ENCODE results near the gene SASH1.
"Not testable (repeated sequence)": the region's sequence is repeated elsewhere in the genome, so short reads cannot be mapped to it uniquely, and the experiment has no call there.

The SASH1 gene

DNA sequence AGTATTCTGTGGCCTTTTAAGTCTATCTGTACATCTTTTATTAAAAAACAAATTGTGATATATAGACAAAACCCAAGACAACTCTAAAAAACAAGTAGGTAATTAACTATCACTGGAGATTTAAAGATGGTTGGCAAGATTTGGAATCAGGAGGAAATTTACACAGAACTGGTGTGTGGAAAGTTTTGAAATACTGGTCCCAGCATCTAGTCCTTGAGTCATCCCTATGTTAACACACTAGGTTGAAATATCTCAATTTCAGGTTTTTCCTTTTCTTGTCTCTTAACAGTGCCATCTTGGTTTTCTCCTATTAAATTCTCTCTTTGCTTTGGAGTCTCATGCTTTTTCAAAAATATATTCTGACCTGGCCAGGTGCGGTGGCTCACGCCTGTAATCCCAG is 27.5 kb downstream of the SASH1 start:
- DNase-seq (ENCODE audit: low spot score) = no peak

DNA sequence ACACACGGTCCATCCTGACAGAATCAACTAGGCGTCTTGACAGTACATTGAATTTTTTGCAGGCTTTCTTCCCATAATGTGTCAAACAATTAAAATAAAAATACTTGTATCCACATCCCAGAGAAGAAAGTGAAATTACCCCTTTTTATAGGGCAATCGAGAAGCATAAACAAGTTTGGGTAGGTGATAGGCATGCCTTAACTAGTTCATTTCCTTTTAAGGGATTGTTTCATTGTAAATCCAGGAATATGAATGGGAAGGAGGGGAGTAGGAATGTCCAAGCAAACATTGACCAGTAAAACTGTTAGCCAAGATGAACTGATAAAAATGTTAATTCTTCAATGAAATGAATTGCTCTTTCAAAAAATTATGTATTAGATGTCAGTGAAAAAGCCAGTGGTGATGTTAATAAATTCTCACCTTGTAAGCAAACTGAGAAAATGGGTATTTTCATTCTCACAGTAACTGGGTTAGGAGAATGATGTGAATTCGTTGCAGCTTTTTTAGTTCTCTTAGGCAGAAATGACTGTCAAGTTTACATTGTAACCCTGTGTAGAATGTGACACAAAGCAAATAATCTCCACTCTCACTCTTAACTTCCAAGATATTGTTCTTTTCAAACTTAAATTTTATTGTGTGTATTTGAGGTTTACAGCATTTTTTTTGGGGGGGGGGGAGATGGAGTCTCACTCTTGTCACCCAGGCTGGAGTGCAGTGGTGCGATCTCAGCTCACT is 31.6 kb downstream of the SASH1 start:
- no peak for DNase-seq (ENCODE audit: low spot score)

DNA sequence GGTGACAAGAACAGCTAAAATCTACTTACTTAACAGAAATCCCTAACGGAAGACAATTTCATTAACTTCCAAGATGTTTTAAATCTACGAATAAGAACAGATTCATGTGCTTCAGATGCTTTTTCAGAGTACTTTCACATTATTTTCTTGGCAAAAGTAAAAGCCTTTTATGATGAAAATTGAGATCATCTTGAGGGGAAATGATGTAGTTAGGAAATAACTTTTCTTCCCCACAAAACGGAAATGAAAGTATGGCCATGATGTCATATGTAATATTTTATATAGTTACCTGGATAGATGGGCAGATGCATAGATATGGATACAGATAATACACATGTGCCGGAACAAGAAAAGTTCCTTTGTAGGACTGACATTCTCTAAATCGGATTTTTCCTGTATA is 32.8 kb downstream of the SASH1 start:
- no peak for DNase-seq (ENCODE audit: low spot score)

DNA sequence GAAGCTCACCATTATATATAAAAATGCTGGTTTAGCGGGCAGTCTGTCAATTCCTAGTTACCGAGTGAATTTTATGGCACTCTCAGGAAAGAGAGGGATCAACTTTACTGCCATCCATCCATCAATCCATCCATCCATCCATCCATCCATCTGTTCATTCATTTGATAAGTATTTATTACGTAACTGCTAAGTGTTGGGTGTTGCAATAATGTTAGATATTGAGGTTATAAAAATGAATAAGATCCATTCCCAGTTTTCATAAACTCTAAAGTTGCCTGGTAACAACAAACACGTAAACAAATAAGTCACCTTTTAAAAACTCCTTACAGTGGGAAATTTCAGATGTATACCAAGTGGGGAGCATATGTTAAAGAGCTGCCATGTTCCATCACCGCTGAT is 36.8 kb downstream of the SASH1 start:
- DNase-seq (ENCODE audit: low spot score) = no peak

DNA sequence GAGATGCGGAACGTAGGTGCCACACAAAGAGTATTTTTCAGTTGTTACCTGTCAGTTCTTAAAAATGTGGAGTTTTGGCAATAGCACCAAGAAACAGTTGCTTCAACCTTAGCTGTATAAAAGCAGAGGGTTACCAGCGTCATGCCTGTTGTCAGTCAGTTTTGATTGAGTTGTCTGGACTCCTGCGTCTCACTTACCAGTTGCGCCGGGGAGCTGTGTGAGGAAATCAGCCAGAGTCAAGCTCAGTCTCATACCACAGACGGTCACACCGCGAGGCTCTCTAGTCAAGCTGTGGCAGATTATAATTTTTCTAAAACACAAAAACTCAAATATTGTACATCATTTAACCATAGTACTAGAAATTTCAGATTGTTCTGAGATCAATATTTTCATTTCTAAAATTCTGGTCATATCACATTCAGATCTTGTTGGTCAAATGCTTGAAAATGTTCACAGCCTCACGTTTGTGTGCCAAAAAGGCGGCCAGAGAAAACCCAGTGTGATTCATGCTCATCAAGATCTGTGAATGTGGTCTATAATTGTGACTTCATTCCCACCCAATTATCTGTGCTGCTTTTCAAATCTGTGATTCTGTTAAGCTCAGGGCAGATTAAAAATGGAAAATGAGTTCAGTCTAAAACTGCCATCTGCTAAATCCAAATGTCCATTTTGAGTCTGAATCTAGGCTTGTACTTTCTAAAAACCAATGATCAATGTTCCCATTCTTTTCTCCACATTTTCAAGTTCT is 37.5 kb downstream of the SASH1 start:
- DNase-seq (ENCODE audit: low spot score) = no peak

DNA sequence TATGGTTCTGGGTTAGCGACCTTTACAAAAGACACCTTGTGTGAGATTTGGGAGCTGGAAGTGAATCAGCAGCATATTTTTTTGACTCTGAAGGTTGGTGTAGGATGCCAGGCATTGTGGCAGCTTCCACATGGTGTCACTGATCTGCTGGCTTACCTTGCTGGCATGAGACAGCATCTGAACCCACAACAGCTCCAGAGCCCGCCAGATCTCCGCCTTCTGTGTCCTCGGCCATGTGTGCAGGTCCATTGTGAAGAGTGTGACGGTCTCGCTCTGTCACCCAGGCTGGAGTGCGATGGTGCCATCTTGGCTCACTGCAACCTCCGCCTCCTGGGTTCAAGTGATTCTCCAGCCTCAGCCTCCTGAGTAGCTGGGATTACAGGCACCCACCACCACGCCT is 39.4 kb downstream of the SASH1 start:
- DNase-seq (ENCODE audit: low spot score) = not testable (repeated sequence)

DNA sequence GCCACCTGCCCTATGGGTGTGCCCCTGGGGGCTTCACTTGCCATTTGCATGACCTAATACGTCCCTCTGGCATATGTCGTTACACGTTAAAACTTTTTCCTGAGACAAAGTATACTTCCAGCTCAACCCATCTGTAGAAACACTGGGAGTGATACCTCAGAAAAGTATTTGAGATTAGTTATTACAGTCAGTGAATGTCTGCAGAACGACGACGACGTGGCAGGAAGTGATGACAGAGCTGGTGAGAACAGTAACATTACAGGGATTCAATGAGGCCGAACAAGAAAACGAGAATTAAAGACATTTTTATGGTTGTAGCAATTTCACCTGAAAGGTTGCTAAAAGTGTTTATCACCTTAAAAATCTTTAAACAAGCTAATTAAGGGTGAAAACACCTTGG is 40.2 kb downstream of the SASH1 start:
- DNase-seq (ENCODE audit: low spot score) = no peak

DNA sequence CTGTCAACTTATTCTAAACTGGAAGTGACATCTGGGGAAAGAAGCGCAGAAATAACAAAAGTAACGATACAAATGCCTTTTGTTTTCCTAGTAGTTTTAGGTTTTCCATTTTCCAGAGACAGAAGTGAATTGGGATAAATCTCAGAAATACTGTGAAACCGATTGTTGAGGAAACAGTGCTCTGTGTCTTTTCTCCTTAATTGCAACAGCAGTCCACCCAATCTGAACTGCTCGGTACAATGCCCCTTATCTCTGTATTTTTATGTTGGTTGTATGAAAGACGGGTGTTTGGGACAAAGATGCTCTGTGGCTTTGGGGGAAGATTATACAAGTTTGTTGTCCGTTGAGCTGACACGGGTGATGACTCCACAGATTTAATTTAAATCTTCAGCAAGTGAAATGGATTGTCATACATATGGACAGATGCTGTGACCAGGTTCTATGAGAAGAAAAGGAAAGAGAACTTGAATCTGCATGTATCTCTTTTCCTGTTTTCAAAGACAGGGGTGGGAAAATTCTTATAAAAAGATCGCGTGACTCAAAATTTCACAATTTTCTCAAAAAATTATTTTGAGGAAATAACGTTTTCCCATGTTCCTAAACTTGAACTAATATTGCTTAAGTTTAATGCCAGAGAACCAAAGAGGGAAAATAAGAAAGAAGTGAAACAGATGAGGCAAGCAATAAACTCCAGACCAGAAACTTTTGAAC is 41.2 kb downstream of the SASH1 start:
- DNase-seq (ENCODE audit: low spot score) = no peak

DNA sequence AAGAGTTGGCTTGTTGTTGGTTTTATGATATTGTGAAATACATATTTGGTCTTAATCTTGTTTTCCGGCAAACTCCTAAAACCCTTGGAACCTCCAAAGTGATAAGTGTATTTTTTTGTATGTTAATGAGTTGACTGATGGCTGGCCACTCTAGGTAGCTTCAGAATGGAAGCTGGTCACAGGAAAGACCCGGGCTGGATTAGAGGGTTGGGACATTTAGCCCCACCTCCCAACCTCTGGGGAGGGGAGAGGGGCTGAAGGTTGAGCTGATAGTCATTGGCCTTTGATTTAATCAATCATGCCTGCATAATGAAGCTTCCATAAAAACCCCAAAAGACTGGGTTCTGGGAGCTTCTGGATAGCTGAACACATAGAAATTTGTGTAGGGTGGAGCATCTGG is 42.7 kb downstream of the SASH1 start:
- DNase-seq (ENCODE audit: low spot score) = no peak

DNA sequence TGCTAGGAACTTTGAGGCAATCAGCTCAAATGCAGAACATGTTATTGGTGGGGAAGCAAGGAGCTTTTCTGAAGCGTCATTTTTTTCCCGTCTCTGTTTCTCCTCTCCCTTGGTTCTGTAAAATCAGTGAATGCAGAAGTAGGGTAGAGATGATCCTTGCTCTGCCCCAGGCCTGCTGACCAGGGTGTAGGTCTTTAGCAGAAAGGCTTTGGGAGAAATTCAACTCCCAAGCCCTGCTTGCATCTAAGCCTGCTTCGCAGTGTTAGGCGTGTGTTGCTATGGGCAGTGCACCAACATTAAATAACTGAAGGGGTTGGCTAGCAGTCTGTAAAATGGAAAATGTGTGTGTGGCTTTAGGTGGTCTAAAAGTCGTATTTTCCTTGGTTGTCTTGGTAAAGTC is 45.9 kb downstream of the SASH1 start:
- DNase-seq (ENCODE audit: low spot score) = no peak

DNA sequence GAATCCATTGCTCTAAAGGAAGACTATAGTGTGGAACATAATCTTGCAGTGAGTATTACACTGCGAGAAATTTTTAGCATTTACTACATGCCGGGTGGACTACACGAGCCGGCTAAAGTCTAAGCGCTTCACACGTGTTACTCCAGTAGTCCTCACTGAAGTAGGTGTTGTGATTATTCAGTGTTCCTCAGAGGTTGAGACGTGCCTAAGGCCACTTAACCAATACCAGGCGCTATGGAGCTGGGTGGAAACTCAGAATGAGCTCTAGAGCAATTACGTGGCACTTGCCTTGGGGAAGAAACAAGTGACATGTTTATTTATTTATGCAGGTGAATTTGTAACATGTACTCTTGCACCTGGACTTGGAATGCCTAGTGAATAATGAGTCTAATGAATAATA is 46.4 kb downstream of the SASH1 start:
- no peak for DNase-seq (ENCODE audit: low spot score)

DNA sequence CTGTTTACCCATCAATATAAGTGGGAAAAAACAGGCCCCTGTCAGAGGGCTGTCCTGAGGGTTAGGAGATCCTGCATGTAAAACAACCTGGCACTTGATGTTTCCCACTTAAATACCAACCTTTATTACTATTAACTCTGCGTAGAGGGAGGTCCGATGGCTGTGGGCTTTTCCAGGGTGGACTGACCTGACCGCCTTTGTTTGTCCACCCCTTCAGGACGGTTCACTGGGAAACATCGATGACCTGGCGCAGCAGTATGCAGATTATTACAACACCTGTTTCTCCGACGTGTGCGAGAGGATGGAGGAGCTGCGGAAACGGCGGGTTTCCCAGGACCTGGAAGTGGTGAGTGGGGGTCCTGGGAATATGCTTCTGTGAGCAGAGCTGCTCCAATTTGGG is 47.3 kb downstream of the SASH1 start:
- no peak for DNase-seq (ENCODE audit: low spot score)

DNA sequence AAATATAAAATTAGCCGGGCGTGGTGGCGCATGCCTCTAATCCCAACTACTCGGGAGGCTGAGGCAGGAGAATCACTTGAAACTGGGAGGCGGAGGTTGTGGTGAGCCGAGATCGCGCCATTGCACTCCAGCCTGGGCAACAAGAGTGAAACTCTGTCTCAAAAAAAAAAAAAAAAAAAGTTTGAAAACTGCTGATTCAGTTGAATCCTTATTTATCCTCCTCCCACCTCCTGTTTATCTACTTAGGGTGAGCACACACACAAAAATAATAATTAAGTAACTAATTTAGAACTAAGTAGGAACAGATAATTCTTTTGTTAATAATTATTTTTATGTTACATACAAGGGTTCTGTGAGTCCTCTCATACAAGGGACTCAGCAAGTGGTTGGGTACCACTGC is 49.5 kb downstream of the SASH1 start:
- DNase-seq (ENCODE audit: low spot score) = not testable (repeated sequence)

DNA sequence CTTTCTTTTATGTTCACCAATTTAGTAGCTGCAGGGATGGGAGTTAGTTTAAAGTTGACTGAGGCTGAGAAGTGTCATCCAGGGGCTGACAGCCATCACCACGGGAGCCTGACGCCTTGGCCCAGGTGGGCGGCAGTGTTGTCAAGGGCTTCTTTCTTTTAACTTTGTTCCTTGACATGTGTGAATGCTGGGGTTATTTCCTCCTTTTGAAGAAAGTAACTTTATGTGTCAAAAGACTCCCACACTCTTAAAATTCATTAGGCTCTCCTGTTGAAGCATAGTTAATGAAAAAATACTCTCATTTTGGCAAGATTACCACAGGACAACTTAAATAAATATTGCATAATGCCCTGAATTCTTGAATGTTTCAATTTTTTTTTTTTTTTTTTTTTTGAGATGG is 50.0 kb downstream of the SASH1 start:
- no peak for DNase-seq (ENCODE audit: low spot score)

DNA sequence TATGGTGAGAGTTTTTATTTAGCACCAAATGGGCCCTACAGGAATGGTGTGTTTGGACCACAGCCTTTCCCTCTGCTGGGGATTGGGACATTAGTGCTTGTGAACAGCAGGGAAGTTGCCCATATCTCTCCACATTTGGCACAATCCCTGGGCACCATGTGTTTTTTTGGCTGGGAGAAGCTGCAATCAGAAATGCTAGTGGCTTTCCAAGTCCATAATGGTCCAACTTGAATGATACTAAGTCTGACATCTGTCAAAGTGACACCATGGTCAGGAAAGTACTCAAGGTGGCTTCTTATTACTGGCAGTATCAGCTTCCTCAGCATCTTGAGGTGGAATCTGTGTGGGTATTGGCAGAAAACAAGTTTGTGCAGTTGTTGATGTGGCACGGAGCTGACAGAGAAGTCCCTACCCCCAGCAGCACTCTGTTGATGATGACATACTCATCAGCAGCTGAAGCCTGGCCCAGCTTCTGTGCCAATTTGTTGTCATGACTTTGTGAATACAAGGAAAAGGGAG is 53.0 kb downstream of the SASH1 start:
- no peak for DNase-seq (ENCODE audit: low spot score)

DNA sequence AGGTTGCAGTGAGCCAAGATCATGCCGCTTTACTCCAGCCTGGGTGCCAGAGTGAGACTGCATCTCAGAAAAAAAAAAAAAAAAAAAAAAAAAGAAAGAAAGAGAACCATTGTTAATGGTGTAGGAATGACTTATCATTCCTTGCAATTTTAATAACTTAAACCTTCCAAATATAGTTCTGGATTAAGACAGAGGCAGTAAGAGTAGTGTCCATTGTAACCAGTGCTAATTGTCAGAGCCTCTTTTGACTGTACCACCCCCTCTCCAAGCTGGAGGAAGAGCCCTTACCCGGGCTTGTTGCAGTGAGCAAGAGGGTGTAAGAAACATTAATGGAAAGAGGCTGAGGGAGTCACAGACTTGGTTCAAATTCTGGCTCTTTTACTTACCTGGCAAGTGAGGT is 53.8 kb downstream of the SASH1 start:
- peak; percentile 80 for DNase-seq (ENCODE audit: low spot score)

DNA sequence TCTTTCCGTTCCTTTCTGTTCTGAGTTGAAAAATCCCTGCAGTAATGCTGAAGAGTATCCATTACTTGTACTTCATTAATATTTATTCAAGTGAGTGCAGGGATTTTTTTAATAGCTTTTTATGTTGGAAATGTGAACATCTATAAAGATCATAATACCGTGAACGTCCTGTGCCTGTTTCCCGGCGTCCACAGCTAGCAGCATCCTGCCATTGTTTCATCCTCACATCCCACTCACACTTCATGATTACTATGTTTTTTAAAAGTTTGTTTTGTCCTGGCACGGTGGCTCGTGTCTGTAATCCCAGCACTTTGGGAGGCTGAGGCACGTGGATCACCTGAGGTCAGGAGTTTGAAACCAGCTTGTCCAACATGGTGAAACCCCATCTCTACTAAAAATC is 54.3 kb downstream of the SASH1 start:
- DNase-seq (ENCODE audit: low spot score) = no peak

DNA sequence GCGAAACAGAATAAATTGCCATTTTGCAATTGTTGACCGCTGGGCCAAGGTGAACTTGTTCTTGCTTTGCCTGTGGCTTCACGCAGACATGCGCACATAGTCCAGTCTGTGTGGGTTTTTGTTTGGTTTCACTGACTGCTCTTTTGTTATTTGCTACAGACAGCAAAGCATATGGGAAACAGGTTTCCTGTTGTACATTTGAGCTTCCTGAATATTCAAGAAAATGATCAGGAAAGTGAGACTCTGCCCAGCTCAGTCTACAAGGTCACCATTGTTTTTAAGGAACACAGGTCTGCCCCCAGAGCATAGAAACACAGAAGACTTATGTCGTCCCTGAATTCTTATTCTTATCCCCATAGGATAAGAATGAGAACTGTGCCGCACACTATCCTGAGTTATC is 55.6 kb downstream of the SASH1 start:
- DNase-seq (ENCODE audit: low spot score) = peak; percentile 70

DNA sequence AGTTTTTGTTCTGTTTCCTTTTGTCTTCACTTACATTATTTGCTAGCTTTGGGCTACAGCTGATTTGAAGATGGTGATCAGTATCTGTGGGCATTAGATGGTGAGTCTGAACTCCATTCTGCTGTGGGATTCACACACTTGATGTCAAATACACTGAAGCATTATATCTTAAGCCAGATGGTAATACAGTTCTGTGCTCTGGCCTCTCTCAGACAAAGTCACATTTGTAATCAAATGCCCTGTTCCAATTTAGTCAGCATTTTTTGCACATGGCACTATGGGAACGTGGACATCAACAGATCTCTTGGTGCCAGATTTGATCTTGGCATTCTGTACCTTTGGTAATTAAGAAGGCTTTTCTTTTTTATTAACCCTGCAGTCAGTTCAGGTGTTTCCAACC is 56.0 kb downstream of the SASH1 start:
- peak; percentile 65 for DNase-seq (ENCODE audit: low spot score)

DNA sequence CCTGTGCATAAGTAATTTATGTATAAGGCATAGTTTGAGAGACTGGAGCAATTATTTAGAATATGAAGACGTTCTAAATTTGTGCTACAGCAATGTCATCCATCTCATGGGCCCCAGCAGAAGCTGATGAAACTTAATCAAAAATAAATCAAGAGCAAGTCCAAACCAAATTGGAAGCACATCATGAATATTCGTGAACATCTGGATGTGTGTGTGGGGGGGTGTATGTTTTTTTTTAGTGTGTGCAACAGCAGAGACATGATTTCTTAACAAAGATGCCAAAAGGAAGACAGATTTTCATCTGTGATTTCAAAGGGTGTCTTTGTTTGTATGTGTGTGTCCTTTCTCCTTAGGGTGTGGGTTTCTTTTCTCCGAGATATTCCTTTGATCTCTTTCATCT is 58.9 kb downstream of the SASH1 start:
- peak; percentile 54 for DNase-seq (ENCODE audit: low spot score)

DNA sequence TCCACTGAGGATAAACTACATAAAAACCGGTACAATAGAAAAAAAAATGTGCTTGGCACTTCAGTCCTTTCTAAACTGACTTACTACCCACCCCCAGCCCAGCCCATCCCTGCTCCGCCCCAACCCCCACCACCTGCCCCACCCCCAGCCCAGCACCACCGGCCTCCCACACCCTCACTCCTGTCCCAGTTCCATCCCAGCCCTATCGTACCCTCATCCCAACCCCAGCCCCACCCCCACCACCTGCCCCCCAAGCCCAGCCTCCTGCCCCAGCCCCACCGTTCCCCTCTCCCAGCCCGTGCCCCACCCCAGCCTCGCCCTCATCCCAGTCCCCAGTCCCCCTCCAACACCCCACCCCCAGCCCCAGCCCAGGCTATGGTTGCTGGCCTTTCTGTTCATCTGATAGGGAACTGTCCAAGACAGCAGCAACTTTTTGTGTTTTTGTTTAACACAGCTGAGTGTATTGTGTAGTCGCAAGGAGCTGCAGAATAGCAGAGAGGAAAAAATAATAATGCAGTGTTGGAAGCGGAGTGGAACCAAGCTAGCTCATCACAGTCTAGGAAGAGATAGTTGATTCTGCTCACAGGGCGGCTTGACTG is 61.9 kb downstream of the SASH1 start:
- DNase-seq (ENCODE audit: low spot score) = no peak

DNA sequence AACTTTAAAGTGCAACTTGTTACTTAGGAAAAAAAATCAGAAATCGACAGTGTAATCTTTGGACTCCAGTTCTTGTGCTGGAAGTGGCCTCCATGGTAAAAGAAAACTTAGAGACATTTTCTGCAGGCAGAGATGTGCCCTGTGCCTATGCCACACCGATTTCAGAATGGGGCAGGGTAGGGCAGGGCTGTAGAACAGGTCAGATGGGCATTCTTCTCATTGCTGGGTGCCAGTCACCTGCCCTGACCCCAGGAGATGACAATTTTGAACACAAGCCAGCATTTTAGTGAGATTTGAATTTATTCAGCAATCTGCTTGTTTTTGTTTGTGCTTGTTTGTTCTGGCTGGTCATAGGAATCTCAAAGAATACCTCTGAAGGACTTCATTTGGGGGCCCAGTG is 63.3 kb downstream of the SASH1 start:
- no peak for DNase-seq (ENCODE audit: low spot score)
